GM04503 (cell line): ENCODE results near the gene ATP2C1.

ENCODE experiments used
- DNase-seq: peaks from one replicate; pipeline ENCODE4 v3.0.0-alpha.2; 2012; ENCODE audit warnings: low read depth

The ATP2C1 gene

DNA sequence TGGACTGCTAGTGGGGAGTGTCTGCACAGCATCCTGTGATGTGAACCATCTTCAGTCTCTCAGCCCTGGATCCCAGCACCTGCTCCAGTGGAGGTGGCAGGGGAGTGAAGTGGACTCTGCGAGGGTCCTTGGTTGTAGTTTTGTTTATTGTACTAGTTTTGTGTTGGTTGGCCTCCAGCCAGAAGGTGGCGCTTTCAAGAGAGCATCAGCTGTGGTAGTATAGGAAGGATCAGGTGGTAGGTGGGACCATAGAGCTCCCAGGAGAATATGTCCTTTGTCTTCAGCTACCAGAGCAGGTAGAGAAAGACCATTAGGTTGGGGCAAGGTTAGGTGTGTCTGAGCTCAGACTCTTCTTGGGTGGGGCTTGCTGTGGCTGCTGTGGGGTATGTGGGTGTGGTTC, 153.7 kb downstream of the ATP2C1 start:
- no peak for DNase-seq

DNA sequence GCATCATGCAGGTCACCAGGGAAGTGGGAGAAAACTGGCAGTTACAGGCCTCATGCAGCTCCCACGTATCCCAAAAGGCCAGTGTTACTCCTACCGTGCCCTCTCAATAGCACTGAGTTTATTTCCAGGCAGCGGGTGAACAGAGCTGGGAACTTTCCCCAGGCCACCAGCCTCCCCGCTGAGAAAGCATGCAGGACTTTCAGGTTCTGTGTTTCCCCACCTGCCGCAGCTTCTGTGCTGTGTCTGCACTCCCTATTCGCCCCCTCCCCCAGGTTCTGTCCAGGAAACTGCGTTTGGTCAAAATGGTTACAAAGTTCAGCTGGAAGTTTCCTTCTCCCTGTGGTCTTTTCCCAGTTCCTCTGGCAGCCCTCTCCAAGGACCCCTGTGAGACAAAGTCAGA, 154.1 kb downstream of the ATP2C1 start:
- no peak for DNase-seq

DNA sequence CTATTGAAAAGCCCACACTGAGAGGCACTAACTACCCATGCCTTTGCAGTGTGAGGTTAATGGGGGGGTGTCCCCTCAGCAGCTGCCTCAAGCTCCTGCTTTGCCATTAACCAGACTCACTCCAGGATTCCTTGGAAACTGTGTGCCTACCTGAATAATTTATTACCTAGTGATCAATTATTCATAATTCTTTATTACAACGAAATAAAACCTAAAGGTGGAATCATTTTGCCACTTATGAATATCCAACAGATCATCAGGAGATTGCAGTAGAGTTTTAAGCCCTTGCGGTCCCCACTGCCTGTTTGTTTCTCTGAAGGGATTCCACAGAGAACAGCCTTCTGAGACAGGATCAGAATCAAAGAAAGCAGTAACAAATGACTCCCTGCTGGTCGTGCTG, 156.1 kb downstream of the ATP2C1 start:
- no peak for DNase-seq

DNA sequence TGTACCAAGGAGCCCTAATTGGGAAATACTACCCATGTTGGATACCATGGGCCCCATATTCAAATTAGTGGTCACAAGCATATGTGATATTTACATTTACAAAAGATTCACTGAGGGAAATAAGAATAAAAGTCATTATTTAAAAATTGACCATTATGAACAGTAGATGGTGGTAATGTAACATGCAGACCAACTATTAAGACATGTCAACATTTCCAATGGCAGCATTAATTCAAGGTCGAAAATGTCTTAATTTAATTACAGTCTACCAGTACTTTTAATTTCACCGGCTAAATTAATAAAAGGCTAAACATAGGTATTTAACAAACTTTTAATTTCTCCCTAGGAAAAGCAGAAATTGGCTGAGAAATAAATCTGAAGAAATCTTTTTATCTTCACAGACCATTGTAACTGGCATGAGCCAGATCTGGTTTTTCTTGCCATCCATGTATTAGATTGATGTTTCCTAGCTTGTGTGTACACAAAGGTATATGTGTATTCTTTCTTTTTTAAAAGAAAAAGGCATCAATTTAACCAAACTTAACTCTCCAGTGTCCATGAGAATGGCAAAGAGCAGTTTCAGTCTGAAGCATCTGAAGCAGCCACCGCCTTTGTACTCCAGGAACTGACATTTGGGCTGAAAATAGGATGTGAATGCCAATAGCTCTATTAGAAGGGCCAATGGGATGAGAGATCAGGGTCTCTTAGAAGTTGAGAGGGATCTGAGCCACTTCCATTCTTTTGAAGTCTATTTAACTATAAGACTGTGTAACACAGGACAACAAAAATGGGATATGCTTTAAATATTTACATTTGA, 159.4 kb downstream of the ATP2C1 start:
- no peak for DNase-seq
